Measurements from ENCODE around the gene CTNNA3.

Gene CTNNA3

DNA sequence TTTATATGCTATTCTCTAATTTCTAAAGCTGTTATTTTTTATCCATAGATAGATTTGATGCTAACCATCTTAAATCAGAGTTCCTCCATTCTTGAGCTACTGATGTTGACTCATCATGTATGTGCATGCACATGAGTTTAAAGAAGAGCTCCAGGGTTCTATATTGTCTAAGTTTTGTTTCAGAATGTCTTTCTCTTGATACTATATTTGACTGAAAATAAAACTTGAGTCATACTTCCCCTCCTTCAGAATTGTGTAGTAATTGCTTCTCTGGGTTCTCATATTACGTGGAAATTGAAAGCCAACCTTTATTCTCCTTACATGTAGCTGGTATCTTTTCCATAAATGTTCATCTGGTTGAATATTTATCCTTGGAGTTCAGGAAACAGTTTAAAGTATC is 680.8 kb downstream of the CTNNA3 start:
- DNase-seq (ENCODE audit: low spot score) = no peak

DNA sequence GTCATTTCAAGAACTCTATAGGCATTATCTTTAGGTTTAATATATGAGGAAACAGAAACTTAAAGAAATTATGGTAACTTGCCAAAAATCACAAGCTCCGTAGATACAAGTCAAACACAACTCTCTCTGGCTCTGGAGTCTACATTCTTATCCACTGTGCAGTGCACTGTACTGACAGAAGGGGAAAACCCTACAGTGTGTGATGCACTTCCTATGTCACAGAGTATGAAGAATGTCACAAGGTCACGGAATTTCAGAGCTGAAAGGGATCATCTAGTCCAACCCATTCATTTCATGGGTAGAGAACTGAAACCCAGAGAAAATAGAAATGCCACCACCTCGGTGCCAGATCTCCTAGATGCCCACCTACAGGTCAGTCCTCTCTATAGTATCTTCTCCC is 684.0 kb downstream of the CTNNA3 start:
- DNase-seq (ENCODE audit: low spot score) = no peak

- no peak for DNase-seq (ENCODE audit: low spot score)
Measured at GRCh38 chr10:67011480-67011879, 684.5 kb downstream of the CTNNA3 start.

GRCh38 chr10:67005981-67006380 is 690.0 kb downstream of the CTNNA3 start:
- DNase-seq (ENCODE audit: low spot score) = no peak

- DNase-seq (ENCODE audit: low spot score) = no peak
Measured at GRCh38 chr10:67004690-67005089, 691.3 kb downstream of the CTNNA3 start.

DNA sequence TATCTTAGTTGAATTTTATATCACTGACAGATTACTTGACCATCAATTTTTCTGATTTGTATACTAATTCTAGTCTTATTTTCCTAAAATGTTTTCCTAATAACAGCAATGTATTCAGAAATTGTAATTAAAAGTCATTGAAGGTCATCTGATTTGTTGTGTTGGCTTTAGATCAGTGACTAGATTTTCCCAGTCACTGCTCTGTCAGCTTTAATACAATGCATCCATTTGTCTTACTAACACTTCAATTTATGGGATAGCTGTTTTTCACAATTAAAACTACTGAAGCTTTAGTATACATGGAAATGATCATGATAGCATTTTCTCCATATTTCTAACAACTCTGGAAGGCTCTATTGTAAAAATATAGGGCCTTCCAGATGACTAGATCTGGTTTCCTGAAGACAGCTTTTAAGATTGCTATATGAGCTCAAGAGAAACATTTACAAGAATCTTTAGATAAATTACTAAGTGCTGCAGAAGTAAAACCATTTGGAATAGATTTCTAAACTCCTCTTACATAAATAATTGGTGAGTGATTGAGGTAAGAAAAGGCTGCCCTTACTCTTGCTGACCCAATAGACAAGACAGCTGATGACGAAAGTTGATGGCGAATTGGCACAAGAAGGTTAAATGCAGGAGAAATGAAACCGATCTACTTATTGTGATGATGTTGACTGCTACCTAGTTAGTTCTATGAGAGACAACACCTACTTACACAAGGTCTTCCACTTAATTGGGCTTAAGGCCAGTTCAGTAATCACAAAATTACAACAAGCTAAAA is 696.0 kb downstream of the CTNNA3 start:
- DNase-seq (ENCODE audit: low spot score) = no peak

DNA sequence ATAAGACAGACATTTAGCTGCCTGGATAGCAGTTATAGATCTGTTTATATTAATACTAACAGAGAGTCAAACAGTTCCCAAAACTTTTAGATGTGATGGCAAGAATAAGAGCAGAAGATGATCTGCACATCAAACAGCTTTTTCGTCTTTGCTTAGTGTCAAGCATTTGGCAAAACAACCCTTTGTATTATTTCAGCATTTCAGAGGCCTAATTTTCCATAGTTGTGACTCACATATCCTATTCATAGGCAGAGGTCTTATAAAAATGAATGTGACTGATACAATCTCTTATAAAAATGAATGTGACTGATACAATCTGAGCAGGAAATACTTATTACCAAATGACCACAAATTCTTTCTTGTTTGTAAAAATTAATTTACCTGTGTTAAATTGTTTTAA is 699.0 kb downstream of the CTNNA3 start:
- DNase-seq (ENCODE audit: low spot score) = no peak

GRCh38 chr10:66990143-66990830 is 705.7 kb downstream of the CTNNA3 start:
- no peak for DNase-seq (ENCODE audit: low spot score)

- no peak for DNase-seq (ENCODE audit: low spot score)
Measured at GRCh38 chr10:66983475-66983818, 712.5 kb downstream of the CTNNA3 start.

DNA sequence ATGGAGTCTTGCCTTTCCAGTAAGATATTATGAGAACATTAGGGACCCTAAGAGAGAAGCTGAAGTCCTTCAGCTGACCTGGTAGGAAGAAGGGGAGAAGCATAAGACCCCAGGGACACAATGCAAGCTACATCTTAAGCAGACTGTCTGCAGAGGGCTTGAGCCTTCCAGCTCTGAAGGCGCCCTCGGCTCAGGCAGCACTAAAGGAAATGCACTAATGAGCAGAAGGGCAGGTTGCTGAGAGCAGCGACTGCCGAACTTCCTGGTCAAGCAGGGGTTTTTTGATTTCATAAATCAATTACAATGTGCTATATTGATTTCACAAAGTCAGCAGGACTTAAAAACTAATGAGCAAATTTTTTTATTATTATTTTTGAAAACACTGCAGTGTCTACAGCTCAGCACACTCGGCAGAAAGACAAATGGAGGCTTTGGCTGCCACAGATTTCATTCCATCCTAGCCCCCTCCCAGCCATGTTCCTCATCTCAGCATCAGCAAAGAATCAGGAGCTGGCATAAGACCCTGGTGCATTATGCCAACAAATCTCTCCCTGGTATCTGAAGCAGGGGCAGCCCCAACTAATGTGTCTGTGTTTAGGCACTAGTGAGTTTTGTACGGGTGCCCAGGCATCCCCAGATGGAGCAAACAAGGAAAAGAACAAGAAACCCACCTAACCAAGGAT is 713.1 kb downstream of the CTNNA3 start:
- DNase-seq (ENCODE audit: low spot score) = no peak

DNA sequence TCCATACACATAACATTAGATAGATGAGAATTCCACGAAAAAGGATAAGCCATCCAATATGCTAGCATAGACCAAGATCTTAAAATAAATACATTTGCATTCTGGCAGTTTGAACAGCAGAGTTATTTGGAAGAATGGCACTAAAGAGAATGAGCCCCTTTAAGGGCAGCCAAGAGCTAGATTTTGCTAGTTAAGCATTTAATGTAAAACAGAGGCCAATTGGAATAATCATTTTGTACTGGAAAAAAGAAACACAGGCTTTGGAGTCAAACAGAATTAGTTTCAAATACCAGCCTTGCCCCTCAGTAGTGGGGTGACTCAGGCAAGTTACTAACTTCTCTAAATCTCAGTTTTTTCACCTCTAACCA is 714.0 kb downstream of the CTNNA3 start:
- DNase-seq (ENCODE audit: low spot score) = no peak

DNA sequence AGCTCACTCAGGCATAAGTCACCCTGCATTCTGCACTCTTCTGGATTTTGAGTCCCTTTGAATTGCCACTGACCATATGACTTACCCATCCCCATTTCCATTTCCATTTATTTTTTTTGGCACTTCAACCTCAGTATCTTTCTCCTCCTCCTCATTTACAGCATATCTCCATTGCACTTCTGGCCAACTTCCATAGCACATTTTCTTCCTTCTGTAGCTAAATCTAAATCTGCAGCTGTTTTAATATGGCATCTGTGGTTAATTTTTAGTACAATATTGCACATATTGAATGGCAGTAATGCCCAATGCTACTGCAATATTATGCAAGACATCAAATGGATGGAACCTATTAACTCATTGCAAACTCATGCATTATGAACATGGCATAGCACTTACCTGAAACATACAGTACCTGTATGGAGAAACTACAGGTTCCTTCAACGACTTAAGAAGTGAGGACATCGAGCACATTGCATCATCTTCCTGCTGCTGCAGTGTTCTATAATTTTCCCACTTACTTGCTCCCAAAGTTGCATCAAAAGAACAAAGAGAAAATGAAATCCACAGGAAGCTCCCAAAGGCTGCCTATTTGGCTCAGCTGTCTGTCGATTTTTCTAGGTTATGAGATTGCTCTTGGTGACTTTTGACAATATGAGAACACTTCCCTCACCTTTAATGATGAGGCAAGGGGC is 714.5 kb downstream of the CTNNA3 start:
- no peak for DNase-seq (ENCODE audit: low spot score)

DNA sequence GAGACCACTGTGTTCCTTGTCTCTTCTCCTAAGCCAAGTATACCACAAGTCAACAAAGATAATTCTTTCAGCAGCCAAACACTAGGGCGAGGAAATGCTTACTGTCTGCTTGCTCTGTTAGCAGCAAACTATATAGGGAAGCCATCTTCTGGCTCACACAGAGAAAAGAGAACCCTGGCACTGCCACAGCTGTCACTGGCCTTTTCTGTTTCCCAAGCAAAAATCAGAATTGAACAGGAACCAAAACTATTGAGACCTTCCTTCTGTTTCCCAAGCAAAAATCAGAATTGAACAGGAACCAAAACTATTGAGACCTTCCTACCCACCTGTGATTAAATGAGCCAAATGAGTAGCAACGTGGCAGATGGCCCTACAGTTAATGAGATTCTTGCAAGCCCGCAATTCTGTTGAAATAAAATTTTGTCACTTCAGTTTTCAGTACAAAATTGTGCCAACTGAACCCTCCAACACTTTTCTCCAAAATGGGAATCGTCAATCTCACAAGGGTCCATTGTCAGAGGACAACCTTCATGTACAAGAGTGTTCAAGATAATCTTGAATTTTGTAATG is 715.7 kb downstream of the CTNNA3 start:
- no peak for DNase-seq (ENCODE audit: low spot score)

DNA sequence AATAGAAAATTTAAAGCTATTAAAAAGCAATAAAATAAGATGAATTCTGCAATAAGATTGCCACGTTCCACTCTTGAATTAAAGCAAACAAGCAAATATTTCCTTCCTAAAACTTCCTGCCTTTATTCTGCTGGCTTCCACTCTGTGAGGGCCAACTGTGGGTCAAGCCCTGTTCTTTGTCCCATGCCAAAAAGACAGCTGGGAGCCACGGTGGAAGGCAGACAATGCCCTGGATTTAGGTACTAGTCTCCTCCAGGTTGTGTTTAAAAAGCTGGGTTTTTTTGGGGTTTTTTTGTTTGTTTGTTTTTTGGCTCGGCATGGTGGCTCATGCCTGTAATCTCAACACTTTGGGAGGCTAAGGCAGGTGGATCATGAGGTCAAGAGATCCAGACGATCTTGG is 731.0 kb downstream of the CTNNA3 start:
- no peak for DNase-seq (ENCODE audit: low spot score)

- no peak for DNase-seq (ENCODE audit: low spot score)
Measured at GRCh38 chr10:66958466-66958865, 737.5 kb downstream of the CTNNA3 start.

GRCh38 chr10:66951896-66952295 is 744.1 kb downstream of the CTNNA3 start:
- no peak for DNase-seq (ENCODE audit: low spot score)

GRCh38 chr10:66943590-66943989 is 752.4 kb downstream of the CTNNA3 start:
- no peak for DNase-seq (ENCODE audit: low spot score)

GRCh38 chr10:66942407-66942806 is 753.6 kb downstream of the CTNNA3 start:
- no peak for DNase-seq (ENCODE audit: low spot score)

DNA sequence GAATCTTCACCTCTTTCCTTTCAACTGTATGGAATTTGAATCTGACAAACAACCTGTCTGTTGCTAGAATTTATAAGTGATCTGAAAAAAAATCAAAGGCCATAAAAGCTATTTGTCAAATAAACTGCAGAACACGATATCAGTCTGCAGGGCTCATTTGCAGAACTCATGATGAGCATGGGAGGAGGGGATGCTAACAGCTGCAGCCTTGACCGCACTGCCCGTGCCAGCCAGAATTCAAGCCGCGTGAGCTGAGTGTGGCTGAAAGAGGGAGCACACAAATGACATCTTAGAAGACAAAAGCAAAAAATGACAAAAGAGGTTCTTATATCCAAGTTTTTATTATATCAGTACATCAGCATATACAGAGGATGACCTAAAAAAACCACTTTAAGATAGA is 754.5 kb downstream of the CTNNA3 start:
- DNase-seq (ENCODE audit: low spot score) = no peak

DNA sequence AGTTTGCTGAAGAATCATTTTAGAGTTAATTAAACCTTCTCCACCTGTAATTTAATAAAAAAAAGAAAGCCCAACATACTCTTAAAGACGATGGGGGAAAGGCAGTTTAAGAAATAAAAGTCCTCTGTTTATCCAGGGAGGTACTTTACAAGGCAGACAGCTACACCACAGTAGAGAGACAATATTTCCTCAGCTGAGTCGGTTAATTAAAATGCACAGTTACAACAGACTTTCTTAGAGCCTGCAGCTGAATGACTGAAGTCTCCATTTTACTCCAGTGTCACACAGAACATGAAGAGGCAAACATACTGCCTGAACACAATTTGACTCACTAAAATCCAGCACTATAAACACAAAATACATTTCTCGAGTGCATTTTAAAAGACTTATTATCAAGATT is 755.0 kb downstream of the CTNNA3 start:
- DNase-seq (ENCODE audit: low spot score) = no peak

DNA sequence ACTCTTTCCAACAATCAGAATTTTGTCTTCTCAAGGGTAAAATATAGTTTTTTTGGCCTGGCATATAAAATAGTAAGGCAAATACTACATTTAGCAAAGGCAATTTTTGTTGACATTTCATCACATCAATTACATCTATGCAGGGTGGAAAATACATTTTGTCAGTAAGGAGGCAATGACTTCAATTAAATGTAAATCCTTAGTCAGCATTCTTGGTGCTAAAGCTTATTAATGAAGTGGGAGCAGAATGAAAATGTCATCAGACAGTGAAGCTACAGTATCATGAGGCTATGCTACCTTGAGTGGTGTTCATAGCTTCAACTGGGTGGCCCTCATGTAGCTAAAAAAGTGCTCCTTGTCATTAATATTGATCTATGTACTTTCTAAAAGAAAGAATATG is 761.3 kb downstream of the CTNNA3 start:
- DNase-seq (ENCODE audit: low spot score) = no peak

DNA sequence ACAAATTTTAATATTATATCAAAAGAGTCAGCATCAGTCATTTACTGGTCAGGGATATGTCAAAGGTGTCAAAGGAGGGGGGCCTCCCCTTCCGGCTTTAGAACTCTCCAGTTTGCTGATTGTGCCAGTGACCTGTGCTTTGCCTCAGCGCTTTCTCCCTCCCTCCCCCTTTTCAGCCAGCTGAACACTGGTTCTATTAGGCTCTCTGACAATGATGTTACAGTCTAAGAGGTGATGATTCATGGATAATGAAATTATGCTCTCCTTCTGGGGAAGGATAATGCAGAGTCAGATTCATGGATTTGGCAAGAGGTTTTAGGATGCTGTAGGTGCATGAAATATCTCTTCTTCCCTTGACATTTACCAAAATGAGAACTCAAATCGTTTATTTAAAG is 764.0 kb downstream of the CTNNA3 start:
- no peak for DNase-seq (ENCODE audit: low spot score)
